Neural progenitor cell (in vitro differentiated cells): ENCODE data around the gene OR5AC2. TPM values are rescaled to one million over a fixed set of nuclear protein-coding genes. Genes with fewer than 3 reads are reported as not detected.

ENCODE experiments used
- DNase-seq: peaks from one replicate; pipeline ENCODE4 v3.0.0-alpha.2; 2016; ENCODE audit warnings: low spot score
- H2AFZ ChIP-seq: fragments of 200-600 bp; sonication (generic); replicated peaks from 2 replicates; pipeline ENCODE4 v1.6.1; 2016; ENCODE audit warnings: antibody characterized with exemption
- H3F3A ChIP-seq: fragments of 200-600 bp; sonication (generic); 2 replicates; pipeline ENCODE4 v1.6.1; 2016; ENCODE audit warnings: antibody characterized with exemption, low read depth
- H3K27ac ChIP-seq: fragments of 200-600 bp; sonication (generic); 2 replicates; pipeline ENCODE4 v1.5.1; 2016; ENCODE audit warnings: mild to moderate bottlenecking
- H3K27me3 ChIP-seq: fragments of 200-600 bp; sonication (generic); 2 replicates; pipeline ENCODE4 v1.6.1; 2016; ENCODE audit warnings: mild to moderate bottlenecking, moderate library complexity
- H3K36me3 ChIP-seq: fragments of 200-600 bp; sonication (generic); 2 replicates; pipeline ENCODE4 v1.5.1; 2016
- H3K4me1 ChIP-seq: fragments of 200-600 bp; sonication (generic); 2 replicates; pipeline ENCODE4 v1.6.1; 2016; ENCODE audit warnings: mixed run types
- H3K4me2 ChIP-seq: fragments of 200-600 bp; sonication (generic); 2 replicates; pipeline ENCODE4 v1.6.1; 2016
- H3K4me3 ChIP-seq: fragments of 200-600 bp; sonication (generic); 2 replicates; pipeline ENCODE4 v1.5.1; 2016
- H3K79me2 ChIP-seq: fragments of 200-600 bp; sonication (generic); 2 replicates; pipeline ENCODE4 v1.6.1; 2016; ENCODE audit warnings: low read depth
- H3K9ac ChIP-seq: fragments of 200-600 bp; sonication (generic); 2 replicates; pipeline ENCODE4 v1.6.1; 2016
- H3K9me3 ChIP-seq: fragments of 200-600 bp; sonication (generic); 2 replicates; pipeline ENCODE4 v1.5.1; 2016; ENCODE audit warnings: low read depth
- H4K20me1 ChIP-seq: fragments of 200-600 bp; sonication (generic); 2 replicates; pipeline ENCODE4 v1.6.1; 2016; ENCODE audit warnings: low read depth
- H3K27ac Mint-ChIP-seq: 3 replicates; pipeline ENCODE4 v1.8.0; 2021; ENCODE audit warnings: mixed read lengths
- H3K27me3 Mint-ChIP-seq: 2 replicates; pipeline ENCODE4 v1.8.0; 2022; ENCODE audit warnings: low read depth, mild to moderate bottlenecking, inconsistent platforms, moderate library complexity, mixed read lengths; ENCODE audit not compliant: insufficient read depth
- H3K36me3 Mint-ChIP-seq: 3 replicates; pipeline ENCODE4 v1.8.0; 2021; ENCODE audit warnings: mixed read lengths
- H3K4me1 Mint-ChIP-seq: 3 replicates; pipeline ENCODE4 v1.8.0; 2021; ENCODE audit warnings: mixed read lengths
- H3K4me3 Mint-ChIP-seq: 3 replicates; pipeline ENCODE4 v1.8.0; 2021; ENCODE audit warnings: mild to moderate bottlenecking, moderate library complexity, mixed read lengths
- H3K9me3 Mint-ChIP-seq: 3 replicates; pipeline ENCODE4 v1.8.0; 2020; ENCODE audit warnings: mixed read lengths
- CTCF ChIP-seq: fragments of 200-600 bp; sonication (generic); IDR thresholded peaks from 2 replicates; pipeline ENCODE4 v1.5.1; 2017; ENCODE audit warnings: antibody characterized with exemption, mild to moderate bottlenecking
- EZH2 ChIP-seq: fragments of 200-600 bp; sonication (generic); IDR thresholded peaks from 2 replicates; pipeline ENCODE4 v1.6.1; 2017; ENCODE audit warnings: antibody characterized with exemption, mild to moderate bottlenecking, moderate library complexity
- EZH2phosphoT487 ChIP-seq: fragments of 200-600 bp; sonication (generic); IDR thresholded peaks from 2 replicates; pipeline ENCODE4 v1.6.1; 2017; ENCODE audit warnings: antibody characterized with exemption
- total RNA-seq: library from RNA; depleted of rRNA; stranded (reverse); fragments of >200 nt; gene quantifications from 2 replicates; pipeline ENCODE4 v1.2.3, GENCODE V29; 2015; ENCODE audit warnings: low replicate concordance

Gene OR5AC2
- total RNA-seq, 1 donor from 2014 or later = not detected

- DNase-seq = no peak
- no peaks in the 10 kb centered on the region for H3K27me3 ChIP-seq
- H3K4me1 ChIP-seq = peaks cover 5% of the 10 kb centered on the region
- no peak overlapping the region for H2AFZ ChIP-seq
- no peak overlapping the region for H3K9ac ChIP-seq
- H3K4me3 ChIP-seq = no peak overlapping the region
- H3K79me2 ChIP-seq = no peaks in the 10 kb centered on the region
- Mint-ChIP-seq H3K4me3 (no peak overlapping the region), H3K27me3 (no peaks in the 10 kb centered on the region), H3K36me3 (no peaks in the 10 kb centered on the region), H3K9me3 (no peaks in the 10 kb centered on the region), H3K4me1 (no peaks in the 10 kb centered on the region), H3K27ac (no peak overlapping the region)
- no peaks in the 10 kb centered on the region for H4K20me1 ChIP-seq
- H3K4me2 ChIP-seq = no peak overlapping the region
- no peaks in the 10 kb centered on the region for H3K9me3 ChIP-seq
- H3F3A ChIP-seq = no peaks in the 10 kb centered on the region
- TF ChIP-seq EZH2phosphoT487 (no peak), CTCF (no peak)
- H3K36me3 ChIP-seq = no peaks in the 10 kb centered on the region
- no peak overlapping the region for H3K27ac ChIP-seq
These were observed 13.5 kb upstream of the OR5AC2 start for GRCh38 chr3:98073486-98073885.

GRCh38 chr3:98095882-98096281 lies 8.9 kb downstream of the OR5AC2 start:
- Histone ChIP-seq H3K79me2 (no peaks in the 10 kb centered on the region), H3K36me3 (no peaks in the 10 kb centered on the region), H3K27me3 (no peaks in the 10 kb centered on the region), H3K4me3 (no peak overlapping the region), H4K20me1 (no peaks in the 10 kb centered on the region), H3K9ac (no peak overlapping the region), H2AFZ (no peak overlapping the region), H3K4me2 (no peak overlapping the region), H3K9me3 (no peaks in the 10 kb centered on the region), H3F3A (no peaks in the 10 kb centered on the region), H3K27ac (no peak overlapping the region), H3K4me1 (no peaks in the 10 kb centered on the region)
- Mint-ChIP-seq H3K36me3 (no peaks in the 10 kb centered on the region), H3K4me3 (no peak overlapping the region), H3K27ac (no peak overlapping the region), H3K9me3 (no peaks in the 10 kb centered on the region), H3K4me1 (no peaks in the 10 kb centered on the region), H3K27me3 (no peaks in the 10 kb centered on the region)
- DNase-seq = peak; percentile 38
- TF ChIP-seq CTCF (no peak), EZH2 (no peak), EZH2phosphoT487 (no peak)

- H3K27me3 Mint-ChIP-seq = no peaks in the 10 kb centered on the region
- Histone ChIP-seq H3K27ac (no peak overlapping the region), H3K4me2 (no peak overlapping the region), H3K9ac (no peak overlapping the region), H3K4me1 (no peaks in the 10 kb centered on the region), H4K20me1 (no peaks in the 10 kb centered on the region), H2AFZ (no peak overlapping the region), H3K79me2 (no peaks in the 10 kb centered on the region), H3K27me3 (no peaks in the 10 kb centered on the region), H3K9me3 (no peaks in the 10 kb centered on the region), H3K4me3 (no peak overlapping the region), H3K36me3 (no peaks in the 10 kb centered on the region), H3F3A (no peaks in the 10 kb centered on the region)
- no peak for DNase-seq
- H3K4me1 Mint-ChIP-seq = no peaks in the 10 kb centered on the region
- TF ChIP-seq EZH2 (no peak), EZH2phosphoT487 (no peak), CTCF (no peak)
- H3K4me3 Mint-ChIP-seq = no peak overlapping the region
- no peaks in the 10 kb centered on the region for H3K9me3 Mint-ChIP-seq
- H3K36me3 Mint-ChIP-seq = no peaks in the 10 kb centered on the region
- no peak overlapping the region for H3K27ac Mint-ChIP-seq
These were observed 12.9 kb downstream of the OR5AC2 start for GRCh38 chr3:98099848-98100247.

- no peak overlapping the region for H3K9ac ChIP-seq
- H3K79me2 ChIP-seq = no peaks in the 10 kb centered on the region
- no peaks in the 10 kb centered on the region for H3K36me3 Mint-ChIP-seq
- peaks cover 12% of the 10 kb centered on the region for H3K4me1 Mint-ChIP-seq
- H3K4me1 ChIP-seq = no peaks in the 10 kb centered on the region
- TF ChIP-seq CTCF = no peak
- TF ChIP-seq EZH2 = no peak
- no peak for TF ChIP-seq EZH2phosphoT487
- no peak overlapping the region for H3K27ac Mint-ChIP-seq
- no peak overlapping the region for H3K4me3 Mint-ChIP-seq
- no peaks in the 10 kb centered on the region for H3K36me3 ChIP-seq
- H3K4me3 ChIP-seq = no peak overlapping the region
- no peak overlapping the region for H2AFZ ChIP-seq
- H3K27me3 Mint-ChIP-seq = no peaks in the 10 kb centered on the region
- H3K27me3 ChIP-seq = no peaks in the 10 kb centered on the region
- H4K20me1 ChIP-seq = no peaks in the 10 kb centered on the region
- H3K9me3 ChIP-seq = no peaks in the 10 kb centered on the region
- H3K9me3 Mint-ChIP-seq = no peaks in the 10 kb centered on the region
- H3K4me2 ChIP-seq = no peak overlapping the region
- no peak overlapping the region for H3K27ac ChIP-seq
- H3F3A ChIP-seq = no peaks in the 10 kb centered on the region
- DNase-seq = no peak
These were observed 21.2 kb downstream of the OR5AC2 start for GRCh38 chr3:98108162-98108561.
